HG02759 (cell line): ENCODE measurements around the gene BSN.

Experiments used
- ATAC-seq: cut with Tn5 transposase; IDR thresholded peaks from one replicate; pipeline ENCODE4 v1.9.1; 2021; ENCODE audit warnings: mild to moderate bottlenecking, moderate library complexity; ENCODE audit not compliant: unreplicated experiment

Gene BSN

DNA sequence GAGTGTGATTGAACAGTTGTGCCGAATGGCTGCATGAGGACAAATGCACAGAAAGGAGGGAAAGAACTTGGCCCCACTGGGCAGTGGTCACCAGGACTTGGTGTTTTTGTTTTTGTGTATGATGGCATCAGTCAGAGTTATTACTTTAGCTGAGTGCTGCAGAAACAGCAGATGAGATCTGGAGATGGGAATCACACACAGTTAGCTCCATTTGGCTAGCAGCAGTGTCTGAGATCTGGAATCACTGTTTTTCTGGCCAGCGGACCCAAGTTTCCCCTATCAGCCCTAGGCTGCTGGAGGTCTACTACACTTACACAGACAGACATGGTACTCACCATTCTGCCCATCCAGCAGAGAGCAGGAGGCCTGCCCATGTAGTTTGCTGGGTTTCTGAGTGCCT, 74.0 kb downstream of the BSN start:
- ATAC-seq, result no peak

GRCh38 chr3:49629451-49629850, 75.2 kb downstream of the BSN start:
- no peak for ATAC-seq

- ATAC-seq, result no peak
These were observed 75.6 kb downstream of the BSN start for GRCh38 chr3:49629866-49630265.

- ATAC-seq, result no peak
These were observed 76.5 kb downstream of the BSN start for GRCh38 chr3:49630784-49631183.

DNA sequence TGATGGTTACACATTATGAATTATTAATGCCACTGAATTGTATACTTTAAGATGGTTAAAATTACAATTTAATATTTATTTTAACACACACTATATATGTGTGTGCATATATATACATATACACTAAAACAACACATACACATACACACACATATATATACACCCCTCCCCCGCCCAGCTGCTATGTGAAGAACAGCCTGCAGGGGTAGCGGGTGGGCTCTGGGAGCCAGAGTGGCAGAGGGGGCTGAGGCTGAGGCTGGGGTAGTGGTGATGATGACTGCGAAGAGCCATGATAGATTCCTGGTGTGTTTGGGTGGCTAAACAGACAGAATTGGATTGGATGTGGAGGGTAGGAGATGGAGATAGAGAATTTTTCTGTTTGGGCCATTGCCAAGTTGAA, 80.5 kb downstream of the BSN start:
- ATAC-seq, result no peak

GRCh38 chr3:49636883-49637609, 82.8 kb downstream of the BSN start:
- ATAC-seq, result no peak

- ATAC-seq, result no peak
These were observed 84.2 kb downstream of the BSN start for GRCh38 chr3:49638445-49638844.

GRCh38 chr3:49639551-49639950, 85.3 kb downstream of the BSN start:
- ATAC-seq, result no peak

DNA sequence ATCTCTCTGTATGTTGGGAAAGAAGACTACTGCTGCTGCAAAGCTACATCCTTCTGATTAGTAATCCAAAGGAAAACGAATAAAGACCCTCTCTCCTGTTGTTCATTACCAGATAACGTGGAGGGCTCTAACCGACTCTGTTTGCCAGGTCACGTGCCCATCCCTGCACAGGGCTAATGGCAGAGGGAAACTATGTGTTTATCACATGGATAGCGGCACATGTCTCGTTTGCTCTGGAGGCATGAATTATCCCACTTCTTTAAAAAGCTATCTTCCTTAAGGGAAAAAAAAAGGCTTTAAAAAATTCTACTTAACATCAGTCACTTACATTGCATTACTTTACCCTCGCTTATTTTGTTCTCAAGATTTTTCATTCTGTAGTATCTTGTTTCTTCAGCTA, 87.0 kb downstream of the BSN start:
- no peak for ATAC-seq

- no peak for ATAC-seq
These were observed 87.8 kb downstream of the BSN start for GRCh38 chr3:49641921-49642707.

DNA sequence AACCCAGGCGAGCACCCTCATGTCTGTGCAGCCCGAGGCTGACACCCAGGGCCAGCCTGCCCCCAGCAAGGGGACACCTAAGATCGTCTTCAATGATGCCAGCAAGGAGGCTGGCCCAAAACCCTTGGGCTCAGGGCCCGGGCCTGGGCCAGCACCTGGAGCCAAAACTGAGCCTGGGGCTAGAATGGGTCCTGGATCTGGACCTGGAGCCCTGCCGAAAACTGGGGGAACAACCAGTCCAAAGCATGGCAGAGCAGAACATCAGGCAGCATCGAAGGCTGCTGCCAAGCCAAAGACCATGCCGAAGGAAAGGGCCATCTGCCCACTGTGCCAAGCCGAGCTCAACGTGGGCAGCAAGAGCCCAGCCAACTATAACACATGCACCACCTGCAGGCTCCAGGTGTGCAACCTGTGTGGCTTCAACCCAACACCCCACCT, 88.5 kb downstream of the BSN start:
- ATAC-seq, result no peak

DNA sequence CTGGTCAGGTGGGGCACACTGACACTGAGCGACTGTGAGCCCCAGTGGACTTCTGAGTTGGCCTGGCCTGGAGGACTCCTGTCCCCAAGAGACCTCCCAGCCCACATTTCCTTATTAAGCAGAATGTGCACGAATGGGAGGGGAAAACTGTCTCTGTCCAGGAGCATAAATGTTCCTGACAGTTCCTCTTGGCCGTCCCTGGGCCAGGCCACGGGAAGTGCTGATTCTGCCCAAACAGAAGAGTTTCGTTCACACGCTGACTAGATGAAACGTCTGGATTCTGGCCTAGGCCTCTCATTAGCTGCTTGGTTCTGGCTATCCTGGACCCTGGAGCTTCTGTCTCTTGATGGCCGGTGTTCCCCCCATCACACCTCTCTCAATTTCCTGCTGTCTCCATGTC, 90.4 kb downstream of the BSN start:
- ATAC-seq, result no peak

GRCh38 chr3:49646236-49646635, 92.0 kb downstream of the BSN start:
- no peak for ATAC-seq

DNA sequence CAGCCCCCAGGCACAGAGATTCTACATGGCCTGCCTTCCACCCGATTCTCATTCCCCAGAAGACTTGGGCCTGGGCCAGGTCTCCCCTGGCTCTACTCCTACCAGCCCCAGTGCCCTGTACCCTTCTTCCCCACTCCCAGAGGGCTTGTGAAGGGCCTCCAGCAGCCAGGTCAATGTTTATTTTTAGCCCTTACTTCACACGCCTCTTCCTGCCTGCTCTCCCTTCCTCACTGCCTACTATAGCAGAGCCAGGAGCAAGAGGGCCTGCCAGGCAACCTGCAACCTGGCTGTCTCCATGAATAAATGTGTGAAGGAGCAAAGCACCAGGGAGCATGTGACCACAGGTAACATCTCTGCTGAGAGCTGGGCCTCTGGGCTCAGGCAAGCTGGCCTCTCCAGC, 93.5 kb downstream of the BSN start:
- no peak for ATAC-seq

GRCh38 chr3:49648354-49649019, 94.2 kb downstream of the BSN start:
- ATAC-seq, result no peak

DNA sequence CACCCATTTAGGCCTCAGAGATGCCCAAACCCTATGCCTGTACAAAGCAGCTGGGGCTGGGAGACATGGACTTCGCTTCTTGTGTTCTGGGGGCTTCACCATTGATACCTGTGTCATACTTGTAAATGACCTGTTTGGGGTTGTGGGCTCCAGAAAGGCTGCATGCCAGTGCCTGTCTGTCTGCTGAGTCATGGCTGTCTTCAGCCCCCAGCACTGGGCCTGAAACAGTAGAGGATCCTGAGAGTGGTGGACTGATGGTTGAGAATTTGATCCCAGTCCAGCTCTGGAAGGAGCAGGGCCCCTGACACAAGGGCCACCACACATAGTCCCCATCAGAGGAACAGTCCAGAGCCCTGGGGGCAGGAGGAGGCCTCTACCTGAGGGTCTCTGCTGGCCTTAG, 95.3 kb downstream of the BSN start:
- no peak for ATAC-seq

DNA sequence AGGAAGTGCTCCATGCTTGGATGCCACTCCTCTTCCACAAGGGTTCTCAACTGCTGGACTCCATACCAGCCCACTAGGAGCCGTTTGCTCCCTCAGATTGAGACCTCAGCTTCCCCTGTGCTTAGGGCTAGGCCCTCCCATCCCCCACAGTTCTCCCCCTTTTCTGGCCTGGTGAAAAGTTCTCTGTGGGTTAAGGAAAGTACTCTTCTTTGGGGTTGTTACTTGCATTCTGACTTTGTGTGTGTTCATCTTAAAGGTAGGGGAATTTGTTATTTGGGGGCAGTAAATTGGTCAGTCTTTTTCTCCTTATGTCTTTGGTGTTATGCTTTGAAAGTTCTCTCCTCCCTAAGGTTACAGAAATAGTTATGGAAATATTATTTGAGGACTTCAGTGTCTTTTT, 95.9 kb downstream of the BSN start:
- no peak for ATAC-seq

GRCh38 chr3:49650637-49651036, 96.4 kb downstream of the BSN start:
- no peak for ATAC-seq

DNA sequence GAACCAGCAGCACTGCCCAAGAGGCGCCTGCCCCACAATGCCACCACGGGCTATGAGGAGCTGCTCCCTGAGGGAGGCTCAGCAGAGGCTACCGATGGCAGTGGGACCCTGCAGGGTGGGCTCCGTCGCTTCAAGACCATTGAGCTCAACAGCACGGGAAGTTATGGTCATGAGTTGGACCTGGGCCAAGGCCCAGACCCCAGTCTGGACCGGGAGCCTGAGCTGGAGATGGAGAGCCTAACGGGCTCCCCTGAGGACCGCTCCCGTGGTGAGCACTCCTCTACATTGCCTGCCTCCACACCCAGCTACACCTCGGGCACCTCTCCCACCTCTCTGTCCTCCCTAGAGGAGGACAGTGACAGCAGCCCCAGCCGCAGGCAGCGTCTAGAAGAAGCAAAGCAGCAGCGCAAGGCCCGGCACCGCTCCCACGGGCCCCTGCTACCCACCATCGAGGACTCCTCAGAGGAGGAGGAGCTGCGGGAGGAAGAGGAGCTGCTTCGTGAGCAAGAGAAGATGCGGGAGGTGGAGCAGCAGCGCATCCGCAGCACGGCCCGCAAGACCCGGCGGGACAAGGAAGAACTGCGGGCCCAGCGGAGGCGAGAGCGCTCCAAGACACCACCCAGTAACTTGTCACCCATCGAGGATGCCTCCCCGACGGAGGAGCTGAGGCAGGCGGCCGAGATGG, 98.1 kb downstream of the BSN start:
- ATAC-seq, result no peak

GRCh38 chr3:49652903-49653415, 98.7 kb downstream of the BSN start:
- no peak for ATAC-seq

- ATAC-seq, result no peak
These were observed 99.3 kb downstream of the BSN start for GRCh38 chr3:49653621-49654020.
